GM23248 (cell line): ENCODE data around the gene SHQ1.

Experiments used
- EZH2 ChIP-seq: fragments of 200-600 bp; sonication (generic); IDR thresholded peaks from 2 replicates; pipeline ENCODE4 v1.6.1; 2018; ENCODE audit warnings: antibody characterized with exemption, mild to moderate bottlenecking; ENCODE audit not compliant: insufficient read depth, poor library complexity, severe bottlenecking
- EZH2phosphoT487 ChIP-seq: fragments of 200-600 bp; sonication (generic); IDR thresholded peaks from 2 replicates; pipeline ENCODE4 v1.6.1; 2018; ENCODE audit warnings: antibody characterized with exemption, moderate library complexity, mild to moderate bottlenecking, low read depth; ENCODE audit not compliant: insufficient read depth

DNA sequence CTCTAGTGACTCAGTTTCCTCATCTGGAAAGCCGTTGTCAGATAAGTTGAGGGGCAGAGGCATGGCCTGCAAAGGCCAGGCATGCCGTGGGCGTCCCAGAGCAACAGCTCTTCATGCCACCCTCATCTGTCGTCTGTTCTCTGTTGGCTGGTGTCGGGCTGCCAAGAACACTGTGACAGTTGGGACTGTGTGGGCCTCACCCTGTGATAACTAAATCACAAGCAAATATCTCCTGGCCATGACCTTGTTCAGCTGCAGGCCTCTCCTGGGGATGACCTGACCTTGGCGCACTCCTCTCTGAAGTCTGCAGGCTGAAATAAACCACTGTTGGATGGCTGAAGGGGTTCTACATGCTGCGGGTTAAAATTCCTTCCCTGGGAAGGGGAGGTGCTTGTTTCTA lies 145.9 kb downstream of the SHQ1 start:
- no peak for TF ChIP-seq EZH2
- no peak for TF ChIP-seq EZH2phosphoT487
